GM23248 (cell line): ENCODE results near the gene S100A13.

Source experiments
- EZH2 ChIP-seq: fragments of 200-600 bp; sonication (generic); IDR thresholded peaks from 2 replicates; pipeline ENCODE4 v1.6.1; 2018; ENCODE audit warnings: antibody characterized with exemption, mild to moderate bottlenecking; ENCODE audit not compliant: insufficient read depth, poor library complexity, severe bottlenecking
- EZH2phosphoT487 ChIP-seq: fragments of 200-600 bp; sonication (generic); IDR thresholded peaks from 2 replicates; pipeline ENCODE4 v1.6.1; 2018; ENCODE audit warnings: antibody characterized with exemption, moderate library complexity, mild to moderate bottlenecking, low read depth; ENCODE audit not compliant: insufficient read depth

GRCh38 chr1:153572569-153573015 lies 54.7 kb downstream of the S100A13 start:
- TF ChIP-seq EZH2 (no peak), EZH2phosphoT487 (no peak)
